Vagina (tissue), 2 donors: ENCODE measurements around the gene PPAN. TPM values are rescaled to one million over a fixed set of nuclear protein-coding genes. Genes with fewer than 3 reads are reported as not detected.

Source experiments
- DNase-seq, 2 donors: peaks; one replicate each; pipeline ENCODE4 v3.0.0-alpha.2; 2017; ENCODE audit errors: extremely low spot score in 2 of 2
- H3K27ac ChIP-seq: fragments of 200-600 bp; sonication (generic); one replicate; pipeline ENCODE4 v1.5.1; 2019
- H3K27me3 ChIP-seq: fragments of 200-600 bp; sonication (generic); one replicate; pipeline ENCODE4 v1.5.1; 2019
- H3K36me3 ChIP-seq, 2 donors: fragments of 200-600 bp; sonication (generic); one replicate each; pipeline ENCODE4 v1.5.1; 2017 to 2019
- H3K4me1 ChIP-seq: fragments of 200-600 bp; sonication (generic); one replicate; pipeline ENCODE4 v1.5.1; 2019
- H3K4me3 ChIP-seq, 2 donors: fragments of 200-600 bp; sonication (generic); 1 replicate in 1 of 2; 2 replicates in 1 of 2; pipeline ENCODE4 v1.5.1; 2016 to 2019
- H3K9me3 ChIP-seq: fragments of 200-600 bp; sonication (generic); one replicate; pipeline ENCODE4 v1.5.1; 2019
- CTCF ChIP-seq, 3 experiments: fragments of 450-650 bp in 2 of 3; fragments of 200-600 bp in 1 of 3; sonication (generic) in 1 of 3; IDR thresholded peaks; one replicate each; pipeline ENCODE4 v1.5.1; 2017 to 2019; ENCODE audit warnings: antibody characterized with exemption in 3 of 3, mild to moderate bottlenecking in 2 of 3, moderate library complexity in 2 of 3
- POLR2A ChIP-seq, 2 donors: fragments of 450-650 bp; IDR thresholded peaks; one replicate each; pipeline ENCODE4 v1.6.1; 2017; ENCODE audit warnings: antibody characterized with exemption in 2 of 2, mild to moderate bottlenecking in 2 of 2, moderate library complexity in 2 of 2
- POLR2AphosphoS5 ChIP-seq, 2 donors: sonication (generic); formaldehyde crosslinking; IDR thresholded peaks; one replicate each; pipeline ENCODE4 v1.9.0; 2017; ENCODE audit warnings: antibody characterized with exemption in 2 of 2, mild to moderate bottlenecking in 2 of 2, low read depth in 1 of 2; ENCODE audit not compliant: insufficient read depth in 1 of 2
- intact Hi-C: fragments of 100-400 bp; cut with DNase I; formaldehyde crosslinking; loops from one replicate; pipeline ENCODE4 v1.15.1; 2023
- total RNA-seq: library from RNA; depleted of rRNA; stranded (reverse); fragments of >200 nt; gene quantifications from one replicate; pipeline ENCODE4 v1.2.3, GENCODE V29; 2016

The PPAN gene, protein sequence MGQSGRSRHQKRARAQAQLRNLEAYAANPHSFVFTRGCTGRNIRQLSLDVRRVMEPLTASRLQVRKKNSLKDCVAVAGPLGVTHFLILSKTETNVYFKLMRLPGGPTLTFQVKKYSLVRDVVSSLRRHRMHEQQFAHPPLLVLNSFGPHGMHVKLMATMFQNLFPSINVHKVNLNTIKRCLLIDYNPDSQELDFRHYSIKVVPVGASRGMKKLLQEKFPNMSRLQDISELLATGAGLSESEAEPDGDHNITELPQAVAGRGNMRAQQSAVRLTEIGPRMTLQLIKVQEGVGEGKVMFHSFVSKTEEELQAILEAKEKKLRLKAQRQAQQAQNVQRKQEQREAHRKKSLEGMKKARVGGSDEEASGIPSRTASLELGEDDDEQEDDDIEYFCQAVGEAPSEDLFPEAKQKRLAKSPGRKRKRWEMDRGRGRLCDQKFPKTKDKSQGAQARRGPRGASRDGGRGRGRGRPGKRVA
- total RNA-seq = 55.2 TPM

DNA sequence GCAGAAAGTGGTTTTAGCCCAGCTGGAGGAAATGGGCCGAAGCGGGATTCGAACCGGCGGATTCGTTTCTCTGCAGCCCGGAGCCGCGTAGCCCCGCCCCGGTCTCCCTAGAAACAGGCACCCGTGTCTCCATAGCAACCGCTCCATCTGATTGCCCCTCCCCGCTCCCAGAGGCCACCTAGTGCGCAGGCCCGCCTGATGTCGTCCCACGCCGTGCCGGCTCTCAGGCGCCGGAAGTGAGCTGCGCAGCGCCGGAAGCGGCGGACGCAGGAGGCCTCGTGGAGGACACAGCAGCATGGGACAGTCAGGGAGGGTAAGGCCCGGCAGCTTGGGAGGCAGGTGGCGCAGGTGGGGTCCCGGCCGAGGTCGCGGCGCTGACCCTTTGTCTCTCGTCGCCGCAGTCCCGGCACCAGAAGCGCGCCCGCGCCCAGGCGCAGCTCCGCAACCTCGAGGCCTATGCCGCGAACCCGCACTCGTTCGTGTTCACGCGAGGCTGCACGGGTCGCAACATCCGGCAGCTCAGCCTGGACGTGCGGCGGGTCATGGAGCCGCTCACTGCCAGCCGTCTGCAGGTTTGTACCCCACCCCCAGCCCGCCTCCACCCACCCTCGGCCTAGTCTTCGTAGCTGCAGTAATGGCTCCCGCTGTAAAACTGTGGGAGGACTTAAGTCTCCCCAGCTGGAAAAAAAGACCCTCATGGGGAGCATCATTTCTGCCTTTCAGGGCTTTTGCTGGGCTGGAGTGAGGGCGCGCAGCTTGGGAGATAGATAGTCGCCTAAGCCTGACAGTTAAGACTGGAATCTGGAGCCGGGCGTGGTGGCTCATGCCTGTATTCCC is at the start of gene PPAN:
Gene PPAN, plus strand, starts transcription at position 263 of the 837 bp plus-strand sequence. Its CDS starts 33 bp downstream, at position 296.
- Histone ChIP-seq H3K36me3 (peaks cover 0 to 39% of the 10 kb centered on the region in 2 donors), H3K4me1 (peaks cover 21% of the 10 kb centered on the region), H3K27ac (peak within 1 kb of the TSS; percentile 51), H3K27me3 (no peaks in the 10 kb centered on the region), H3K4me3 (peak within 1 kb of the TSS; percentile 71 to 89), H3K9me3 (no peaks in the 10 kb centered on the region)
- intact Hi-C loops = no loop called here
- peak; percentile 87 to 97 for TF ChIP-seq POLR2AphosphoS5 (IDR thresholded peaks at IDR 0.05; ENCODE audit: insufficient read depth in 1 of 2, low read depth in 1 of 2)
- TF ChIP-seq POLR2A (IDR thresholded peaks at IDR 0.05) = no peak
- TF ChIP-seq CTCF (IDR thresholded peaks at IDR 0.05) = peak in 2 of 3 experiments; percentile 28 to 44
- DNase-seq = peak; percentile 94 to 96

GRCh38 chr19:10061717-10062310 is 44.3 kb upstream of the PPAN start:
- no peaks in the 10 kb centered on the region for H3K27me3 ChIP-seq
- no peak for DNase-seq
- TF ChIP-seq POLR2A (IDR thresholded peaks at IDR 0.05) (no peak), CTCF (IDR thresholded peaks at IDR 0.05) (no peak), POLR2AphosphoS5 (IDR thresholded peaks at IDR 0.05; ENCODE audit: insufficient read depth in 1 of 2, low read depth in 1 of 2) (no peak)
- H3K9me3 ChIP-seq = no peaks in the 10 kb centered on the region
- H3K4me3 ChIP-seq = no peak overlapping the region
- no peaks in the 10 kb centered on the region for H3K36me3 ChIP-seq
- no peak overlapping the region for H3K27ac ChIP-seq
- no peaks in the 10 kb centered on the region for H3K4me1 ChIP-seq
- intact Hi-C loops = no loop called here

DNA sequence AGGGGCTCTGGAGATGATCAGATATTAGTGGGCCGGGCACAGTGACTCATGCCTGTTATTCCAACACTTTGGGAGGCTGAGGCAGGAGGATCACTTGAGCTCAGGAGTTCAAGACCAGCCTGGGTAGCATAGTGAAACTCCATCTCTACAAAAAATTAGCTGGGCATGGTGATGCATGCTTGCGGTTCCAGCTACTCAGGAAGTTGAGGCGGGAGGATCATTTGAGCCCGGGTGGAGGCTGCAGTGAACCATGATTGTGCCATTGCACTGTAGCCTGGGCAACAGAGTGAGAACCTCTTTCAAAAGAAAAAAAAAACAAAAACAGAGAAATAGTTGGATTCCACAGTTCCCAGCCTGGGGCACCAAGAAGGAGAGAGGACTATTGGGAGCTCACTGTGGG is 38.0 kb upstream of the PPAN start:
- TF ChIP-seq CTCF (IDR thresholded peaks at IDR 0.05) = no peak
- TF ChIP-seq POLR2AphosphoS5 (IDR thresholded peaks at IDR 0.05; ENCODE audit: insufficient read depth in 1 of 2, low read depth in 1 of 2) = no peak
- no peak for TF ChIP-seq POLR2A (IDR thresholded peaks at IDR 0.05)
- Histone ChIP-seq H3K4me1 (no peaks in the 10 kb centered on the region), H3K9me3 (no peaks in the 10 kb centered on the region), H3K36me3 (no peaks in the 10 kb centered on the region), H3K27me3 (no peaks in the 10 kb centered on the region), H3K27ac (no peak overlapping the region), H3K4me3 (no peak overlapping the region)
- intact Hi-C loops = no loop called here
- DNase-seq = no peak

GRCh38 chr19:10069046-10069445 is 37.1 kb upstream of the PPAN start:
- H3K36me3 ChIP-seq = no peaks in the 10 kb centered on the region
- no peaks in the 10 kb centered on the region for H3K9me3 ChIP-seq
- no peaks in the 10 kb centered on the region for H3K27me3 ChIP-seq
- intact Hi-C loops = no loop called here
- no peak for TF ChIP-seq CTCF (IDR thresholded peaks at IDR 0.05)
- no peak for TF ChIP-seq POLR2AphosphoS5 (IDR thresholded peaks at IDR 0.05; ENCODE audit: insufficient read depth in 1 of 2, low read depth in 1 of 2)
- no peak for TF ChIP-seq POLR2A (IDR thresholded peaks at IDR 0.05)
- no peak overlapping the region for H3K27ac ChIP-seq
- no peak for DNase-seq
- H3K4me3 ChIP-seq = no peak overlapping the region
- H3K4me1 ChIP-seq = no peaks in the 10 kb centered on the region
